Endometrial microvascular endothelial cells (primary cell): ENCODE results near the gene TRERF1. TPM values are rescaled to one million over a fixed set of nuclear protein-coding genes. Genes with fewer than 3 reads are reported as not detected.

Experiments
- in situ Hi-C: cut with HindIII; loops from 2 replicates; pipeline ENCODE4 v1.10.0; 2017; ENCODE audit warnings: low sequenced_read_pairs, low pct_unique_long_range_greater_than_20kb; ENCODE audit errors: inconsistent ontology term
- total RNA-seq: library from RNA; depleted of rRNA; stranded (reverse); fragments of >200 nt; gene quantifications from one replicate; pipeline ENCODE4 v1.2.3, GENCODE V29; 2015; ENCODE audit errors: inconsistent ontology term

The TRERF1 gene
- total RNA-seq, 1 donor from 2014 or later = 0.09 TPM

DNA sequence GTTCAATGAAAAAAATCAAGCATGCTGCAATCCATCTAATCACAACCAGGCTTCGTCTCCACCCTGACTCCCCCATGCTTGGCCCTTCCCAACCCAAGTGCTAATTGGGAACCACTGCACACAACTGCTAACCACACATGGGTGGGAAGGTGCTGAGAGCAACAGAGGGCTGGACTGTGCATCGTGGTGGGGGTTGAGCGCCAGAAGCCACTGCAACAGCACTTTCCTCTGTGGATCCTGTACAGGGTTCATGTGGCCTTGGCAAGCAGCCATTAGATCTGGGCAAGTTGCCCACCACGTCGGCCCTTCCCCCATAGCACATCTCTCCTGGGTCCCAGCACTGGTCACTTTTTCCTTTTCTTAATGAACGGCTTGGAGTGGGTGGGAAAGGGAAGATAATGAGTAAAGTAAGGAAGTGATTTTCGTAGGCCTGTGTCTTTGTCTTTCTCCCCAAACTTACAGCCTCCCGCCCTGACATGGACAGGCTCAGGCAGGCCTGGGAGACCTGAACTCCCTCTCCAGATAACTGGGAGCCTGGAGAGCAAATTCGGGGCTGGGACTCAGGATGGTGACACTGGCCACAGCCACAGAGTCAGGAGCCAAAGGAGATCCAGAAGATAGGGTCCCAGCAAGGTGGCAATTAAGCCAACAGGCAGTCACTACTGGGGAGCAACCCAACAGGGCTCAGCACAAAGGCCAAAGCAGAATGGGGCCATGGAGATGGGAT lies 199.7 kb downstream of the TRERF1 start:
- in situ Hi-C loops = no loop called here

GRCh38 chr6:42251500-42251899 lies 200.2 kb downstream of the TRERF1 start:
- in situ Hi-C loops = no loop called here

GRCh38 chr6:42250274-42250931 lies 201.3 kb downstream of the TRERF1 start:
- in situ Hi-C loops = no loop called here

GRCh38 chr6:42249279-42249678 lies 202.4 kb downstream of the TRERF1 start:
- in situ Hi-C loops = no loop called here

DNA sequence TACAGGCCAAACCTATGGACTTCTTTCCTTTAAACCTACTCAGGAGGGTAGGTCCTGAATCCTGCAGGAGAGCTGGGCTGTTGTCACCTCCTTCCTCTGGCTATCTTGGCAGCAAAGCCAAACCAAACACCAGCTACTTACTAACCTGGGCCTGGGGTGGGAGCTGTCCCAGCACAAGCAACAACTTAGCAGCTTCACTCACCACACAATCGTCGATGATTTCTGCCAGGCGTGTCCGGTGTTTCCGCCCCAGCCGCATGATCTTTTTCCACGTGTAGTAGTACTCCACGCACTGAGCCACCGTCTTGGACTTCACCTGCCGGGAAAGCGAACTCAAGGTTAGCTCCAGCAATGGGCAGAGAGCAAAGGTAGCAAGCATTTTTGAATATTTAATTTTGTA lies 208.7 kb downstream of the TRERF1 start:
- in situ Hi-C loops = no loop called here

- in situ Hi-C loops = no loop called here
Observed at GRCh38 chr6:42241915-42242314, 209.8 kb downstream of the TRERF1 start.

DNA sequence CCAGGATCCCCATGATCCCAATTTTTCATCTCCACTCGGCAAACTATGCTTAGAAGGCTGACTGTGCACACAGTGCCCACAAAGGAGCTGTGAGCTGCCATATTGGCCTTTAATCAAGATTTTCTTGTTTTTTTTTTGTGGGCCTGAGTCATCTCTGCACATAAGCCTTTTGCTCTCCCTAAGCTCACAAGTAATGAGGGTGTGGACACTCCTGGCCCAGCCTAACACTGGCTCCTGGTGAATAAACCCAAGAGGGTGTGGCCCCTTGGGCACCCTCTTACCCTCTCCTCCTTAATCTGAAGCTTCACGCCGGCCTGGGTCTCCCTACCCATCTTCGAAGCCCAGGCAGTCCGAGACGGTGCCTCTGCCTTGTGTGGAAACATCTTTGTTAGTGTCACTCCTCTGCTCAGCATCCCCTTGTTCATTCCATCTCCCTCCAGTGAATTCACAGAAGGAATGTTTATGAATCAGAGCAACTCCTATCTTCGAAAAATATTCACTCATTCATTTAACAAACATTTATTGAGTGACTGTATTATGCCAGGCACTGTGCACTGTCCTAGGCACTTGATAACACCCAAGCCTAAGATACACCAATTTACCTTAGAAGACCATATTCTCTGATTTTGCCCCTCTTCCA lies 211.9 kb downstream of the TRERF1 start:
- in situ Hi-C loops = no loop called here

DNA sequence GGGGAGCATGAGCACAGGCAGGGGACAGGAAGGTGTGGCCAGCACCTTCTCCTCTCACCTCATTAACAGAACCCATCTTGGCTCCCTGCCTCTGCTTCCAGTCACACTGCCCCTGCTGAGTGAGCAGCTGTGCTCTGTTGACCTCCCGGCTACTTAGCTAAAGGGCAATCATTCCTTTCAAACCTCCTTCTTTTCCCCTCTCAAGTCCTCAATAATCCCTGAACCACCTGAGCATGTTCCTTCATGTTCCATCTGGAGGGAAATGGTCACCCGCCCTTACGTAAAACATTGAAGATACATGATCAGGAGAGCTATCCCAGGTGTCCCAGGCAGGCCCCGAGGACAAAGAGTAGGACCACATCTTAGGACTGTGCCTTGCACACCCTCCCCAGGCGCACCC lies 212.4 kb downstream of the TRERF1 start:
- in situ Hi-C loops = no loop called here

- in situ Hi-C loops = no loop called here
Observed at GRCh38 chr6:42237857-42238256, 213.9 kb downstream of the TRERF1 start.

- in situ Hi-C loops = no loop called here
Observed at GRCh38 chr6:42236682-42237473, 214.8 kb downstream of the TRERF1 start.

- in situ Hi-C loops = no loop called here
Observed at GRCh38 chr6:42236030-42236429, 215.7 kb downstream of the TRERF1 start.

DNA sequence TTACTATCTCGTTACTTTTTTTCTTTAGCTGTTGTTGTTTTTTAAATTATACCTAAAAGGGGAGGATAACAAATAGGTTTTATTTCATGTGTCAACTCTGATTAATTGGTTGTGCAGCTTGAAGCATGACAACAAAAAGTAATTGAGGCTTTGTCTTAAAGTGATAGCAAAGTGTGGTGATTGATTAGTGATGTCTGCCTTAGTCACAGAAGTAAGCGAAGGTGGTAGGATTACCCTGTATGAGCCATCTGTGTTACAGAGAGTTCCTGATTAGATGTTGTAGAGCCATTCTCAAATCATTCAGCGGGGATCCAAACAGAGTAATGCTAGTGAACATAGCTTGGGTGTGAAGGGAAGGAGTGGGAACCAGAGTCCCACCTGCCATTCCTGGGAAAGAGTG lies 219.7 kb downstream of the TRERF1 start:
- in situ Hi-C loops = no loop called here

DNA sequence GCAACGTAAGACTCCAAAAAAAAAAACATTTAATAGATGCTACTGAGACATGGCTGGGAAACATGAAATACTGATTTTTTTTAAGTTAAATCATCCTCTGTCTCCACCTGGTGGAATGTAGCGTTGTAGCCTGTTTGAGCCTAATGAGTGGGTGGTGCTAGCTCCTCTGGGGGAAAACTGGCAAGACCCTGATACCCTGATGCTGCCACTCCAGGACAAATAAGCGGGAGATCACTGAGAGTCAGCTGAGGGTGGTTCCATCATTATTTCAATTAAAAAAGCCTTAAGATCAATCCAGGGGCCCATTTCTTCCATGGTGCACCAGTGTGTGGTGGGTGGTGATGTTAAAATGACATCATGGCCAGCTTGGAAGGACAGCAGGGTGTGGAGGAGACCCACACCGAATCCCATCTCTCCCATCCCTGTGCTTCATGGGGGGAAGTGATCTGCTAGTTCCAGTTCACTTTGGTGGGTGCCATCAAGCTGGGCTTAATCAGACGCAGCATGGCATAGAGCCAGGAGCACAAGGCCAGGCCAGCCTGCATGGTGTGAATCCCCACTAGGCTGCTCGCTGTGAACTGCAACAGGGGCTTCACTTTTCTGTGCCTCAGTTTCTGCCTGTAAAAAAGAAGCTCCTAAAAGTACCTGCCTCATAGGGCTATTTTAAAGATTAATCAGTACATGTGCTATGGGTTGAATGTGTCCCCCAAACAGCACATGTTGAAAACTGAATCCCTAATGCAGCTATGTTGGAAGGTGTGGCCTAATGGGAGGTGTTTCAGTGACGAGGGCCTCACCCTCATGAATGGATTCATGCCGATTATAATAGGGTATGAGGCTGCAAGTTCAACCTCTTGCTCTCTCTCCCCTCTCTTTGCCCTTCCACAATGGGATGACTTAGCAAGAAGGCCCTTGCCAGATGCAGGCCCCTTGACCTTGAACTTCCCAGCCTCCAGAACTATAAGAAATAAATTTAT lies 221.1 kb downstream of the TRERF1 start:
- in situ Hi-C loops = no loop called here

DNA sequence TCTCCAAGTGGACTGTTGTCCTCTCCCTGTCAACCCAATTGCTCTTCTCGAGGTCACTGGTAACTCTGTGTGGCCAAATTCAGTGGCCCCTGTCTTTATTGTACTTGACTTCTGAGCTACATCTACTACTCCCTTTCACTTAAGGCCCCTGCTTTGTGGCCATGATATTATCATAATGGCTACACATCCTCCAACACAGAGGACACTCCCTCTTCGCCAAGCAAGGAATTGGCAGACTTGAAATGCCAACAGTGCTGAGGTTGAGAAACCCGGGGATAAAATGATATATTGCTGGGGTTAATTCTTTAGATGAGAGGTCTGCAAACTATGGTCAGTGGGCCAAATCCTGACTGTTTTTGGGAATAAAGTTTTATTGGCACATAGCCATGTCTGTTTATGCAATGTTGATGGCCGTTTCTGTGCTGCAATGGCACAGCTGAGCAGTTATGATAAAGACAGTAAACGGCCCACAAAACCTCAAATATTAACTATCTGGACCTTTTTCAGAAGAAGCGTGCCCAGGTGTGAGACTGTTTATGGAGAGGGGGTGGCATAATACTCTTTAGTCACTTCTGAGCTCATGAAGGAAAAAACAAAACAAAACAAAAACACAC lies 222.1 kb downstream of the TRERF1 start:
- in situ Hi-C loops = no loop called here

DNA sequence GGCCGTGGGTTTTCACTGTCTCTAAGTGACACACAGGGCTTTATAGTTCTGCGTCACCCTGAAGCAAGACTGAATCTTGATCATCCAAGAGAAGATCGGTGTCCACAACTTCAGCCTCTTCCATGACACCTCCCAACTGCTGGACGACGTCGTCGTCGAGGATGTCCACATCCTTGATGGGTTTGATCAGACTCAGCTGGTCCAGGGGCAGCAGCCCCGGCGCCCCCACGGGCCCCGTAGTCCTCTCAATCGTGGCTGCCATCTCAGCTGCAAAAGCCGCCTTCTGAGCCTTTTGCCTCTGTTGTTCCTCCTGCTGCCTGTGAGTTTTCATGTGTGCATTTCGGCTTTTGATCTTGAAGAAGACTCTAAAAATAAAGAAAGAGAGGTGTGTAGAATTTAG lies 223.4 kb downstream of the TRERF1 start:
- in situ Hi-C loops = no loop called here

DNA sequence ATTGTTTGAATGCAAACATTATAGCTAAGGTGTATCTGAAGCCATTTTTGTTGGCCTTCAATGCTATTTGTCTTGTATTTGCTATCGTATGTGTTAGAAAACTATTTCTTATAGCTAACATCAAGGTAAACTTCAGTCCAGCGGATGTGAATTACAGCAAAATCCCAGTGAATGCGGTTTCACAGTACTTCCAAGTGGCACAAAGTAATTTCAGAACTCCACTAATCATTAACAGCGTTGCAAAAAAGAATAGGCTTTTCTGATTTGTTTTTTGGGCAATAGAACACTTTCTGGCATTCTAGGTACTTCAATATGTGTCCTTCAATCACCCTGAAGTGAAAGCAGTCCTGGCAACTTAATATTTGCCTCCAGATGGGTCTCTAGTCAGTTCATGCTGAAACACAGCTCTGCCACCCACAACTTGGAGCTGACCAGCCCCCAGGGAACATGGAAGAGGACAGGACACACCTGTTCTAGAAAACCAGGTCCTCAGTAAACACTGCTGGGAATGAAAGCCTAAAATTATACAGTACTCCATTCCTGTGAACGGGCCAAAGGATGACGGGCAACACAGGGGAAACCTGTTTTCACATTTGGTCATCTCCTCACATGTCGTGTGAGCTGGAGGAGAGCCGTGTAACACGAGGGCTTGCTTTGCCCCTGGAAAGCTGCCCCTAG lies 224.4 kb downstream of the TRERF1 start:
- in situ Hi-C loops = no loop called here

GRCh38 chr6:42226645-42227143 lies 225.0 kb downstream of the TRERF1 start:
- in situ Hi-C loops = no loop called here
